Activated CD4-positive, alpha-beta T cell treated with anti-CD3 and anti-CD28 coated beads, Interleukin-2, amount 10 ng/mL, durations not matched to agents 7 days and 5 days (primary cell): ENCODE results near the gene TP73. TPM values are rescaled to one million over a fixed set of nuclear protein-coding genes. Genes with fewer than 3 reads are reported as not detected.

Experiments
- CTCF ChIA-PET: fragments of 350-600 bp; sonication (Branson Sonifier 250); formaldehyde crosslinking; loops from one replicate; lab custom pipeline; 2021; ENCODE audit warnings: antibody characterized with exemption; lab: Charles Lee
- POLR2A ChIA-PET: fragments of 350-600 bp; sonication (Branson Sonifier 250); formaldehyde crosslinking; loops from one replicate; lab custom pipeline; 2021; ENCODE audit warnings: antibody characterized with exemption; lab: Charles Lee
- DNase-seq: peaks from one replicate; pipeline ENCODE4 v3.0.0-alpha.2; 2020
- H3K27ac Mint-ChIP-seq: one replicate; pipeline ENCODE4 v1.8.0; 2021; ENCODE audit warnings: mild to moderate bottlenecking, moderate library complexity, mixed read lengths
- H3K27me3 Mint-ChIP-seq: one replicate; pipeline ENCODE4 v1.8.0; 2021; ENCODE audit warnings: mixed read lengths
- H3K36me3 Mint-ChIP-seq: one replicate; pipeline ENCODE4 v1.8.0; 2021; ENCODE audit warnings: low read depth, mixed read lengths
- H3K4me1 Mint-ChIP-seq: one replicate; pipeline ENCODE4 v1.8.0; 2021; ENCODE audit warnings: mixed read lengths
- H3K4me3 Mint-ChIP-seq: one replicate; pipeline ENCODE4 v1.8.0; 2021; ENCODE audit warnings: mild to moderate bottlenecking, moderate library complexity, mixed read lengths
- H3K9me3 Mint-ChIP-seq: one replicate; pipeline ENCODE4 v1.8.0; 2021; ENCODE audit warnings: mixed read lengths
- total RNA-seq, 2 experiments: library from RNA; stranded (reverse); gene quantifications; one replicate each; pipeline ENCODE4 v1.2.3, GENCODE V29; 2021

TP73 gene
- total RNA-seq, 2 experiments from 2014 or later: 2.0 to 2.5 TPM

GRCh38 chr1:3725366-3725765, 73.0 kb downstream of the TP73 start:
- H3K4me1 Mint-ChIP-seq: peaks cover 3% of the 10 kb centered on the region
- no peaks in the 10 kb centered on the region for H3K27me3 Mint-ChIP-seq
- no peak overlapping the region for H3K4me3 Mint-ChIP-seq
- H3K36me3 Mint-ChIP-seq: no peaks in the 10 kb centered on the region
- H3K27ac Mint-ChIP-seq: no peak overlapping the region
- ChIA-PET POLR2A (no interaction called here), CTCF (interaction anchor here (0.6 to 1.2 kb wide), 2 partner anchors 133 to 227 kb away, joined by 3 read pairs; no protein-coding TSS in a partner anchor)
- no peak for DNase-seq
- H3K9me3 Mint-ChIP-seq: no peaks in the 10 kb centered on the region

DNA sequence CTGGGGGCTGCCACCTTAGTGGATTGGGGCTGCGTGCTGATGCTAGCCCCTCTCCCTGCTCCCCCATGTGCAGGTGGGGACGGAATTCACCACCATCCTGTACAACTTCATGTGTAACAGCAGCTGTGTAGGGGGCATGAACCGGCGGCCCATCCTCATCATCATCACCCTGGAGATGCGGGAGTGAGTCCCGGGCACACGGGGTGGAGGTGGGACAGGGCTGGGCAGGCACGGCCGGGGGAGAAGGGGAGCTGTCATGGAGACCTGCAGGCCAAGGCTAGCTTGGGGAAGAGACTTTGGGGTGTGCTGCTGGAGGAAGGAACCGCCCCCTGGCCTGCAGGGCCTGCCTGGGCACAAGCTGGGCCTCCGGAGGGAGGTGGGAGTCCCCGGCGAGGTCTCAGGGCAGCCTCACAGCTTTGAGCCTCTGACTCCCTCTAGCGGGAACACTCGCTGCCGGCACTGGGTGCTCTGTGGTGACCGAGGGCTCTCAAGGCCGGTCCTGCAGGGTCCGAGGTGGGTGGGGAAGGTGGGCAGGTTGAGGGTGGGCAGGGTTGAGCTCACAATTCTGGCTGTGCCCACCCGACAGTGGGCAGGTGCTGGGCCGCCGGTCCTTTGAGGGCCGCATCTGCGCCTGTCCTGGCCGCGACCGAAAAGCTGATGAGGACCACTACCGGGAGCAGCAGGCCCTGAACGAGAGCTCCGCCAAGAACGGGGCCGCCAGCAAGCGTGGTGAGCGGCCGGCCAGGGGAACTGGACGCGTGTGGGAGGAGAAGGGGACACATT, 74.9 kb downstream of the TP73 start:
- no peaks in the 10 kb centered on the region for H3K9me3 Mint-ChIP-seq
- peak; percentile 17 for DNase-seq
- no peaks in the 10 kb centered on the region for H3K27me3 Mint-ChIP-seq
- H3K4me3 Mint-ChIP-seq: no peak overlapping the region
- ChIA-PET POLR2A (no interaction called here), CTCF (interaction anchor here (0.7 kb wide), 1 partner anchor 566 kb away, joined by 3 read pairs; no protein-coding TSS in a partner anchor)
- H3K36me3 Mint-ChIP-seq: no peaks in the 10 kb centered on the region
- no peaks in the 10 kb centered on the region for H3K4me1 Mint-ChIP-seq
- H3K27ac Mint-ChIP-seq: no peak overlapping the region

DNA sequence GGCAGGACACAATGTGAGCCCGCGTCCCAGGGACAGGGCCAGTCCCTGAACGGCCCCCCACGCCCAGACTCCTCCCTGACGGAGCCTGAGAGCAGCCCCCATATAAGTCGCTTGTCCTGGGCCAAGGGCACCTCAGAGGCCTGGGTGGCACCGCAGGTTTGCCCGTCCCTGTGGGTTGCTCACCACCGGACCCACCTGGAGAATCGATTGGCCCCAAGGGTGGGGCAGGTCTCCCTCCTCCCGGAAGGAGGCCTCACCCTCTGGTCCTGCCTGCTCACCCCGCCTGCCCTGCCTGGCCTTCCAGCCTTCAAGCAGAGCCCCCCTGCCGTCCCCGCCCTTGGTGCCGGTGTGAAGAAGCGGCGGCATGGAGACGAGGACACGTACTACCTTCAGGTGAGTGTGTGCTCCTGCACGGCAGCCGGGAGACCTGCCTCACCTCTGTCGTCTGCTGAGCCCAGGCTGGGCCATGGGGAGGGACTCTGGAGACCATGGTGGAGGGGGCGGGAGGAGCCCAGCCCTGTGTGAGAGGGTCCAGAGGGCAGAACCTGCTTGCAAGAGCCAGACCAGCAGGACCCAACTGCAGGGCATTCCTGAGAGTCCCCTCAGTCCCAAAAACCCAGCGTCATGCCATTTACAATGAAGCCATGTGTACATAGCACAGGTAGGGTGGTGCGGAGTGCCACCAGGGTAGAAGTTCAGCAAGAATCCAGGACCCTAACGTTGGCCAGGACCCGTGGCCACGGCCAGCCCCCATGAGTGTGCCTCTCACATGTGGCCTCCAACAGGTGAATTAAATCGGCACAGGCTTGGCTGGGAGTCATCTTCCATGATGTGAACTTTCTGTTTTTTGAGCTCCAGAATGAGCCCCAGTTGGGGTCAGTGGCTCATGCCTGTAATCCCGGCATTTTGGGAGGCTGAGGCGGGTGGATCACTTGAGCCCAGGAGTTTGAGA, 75.8 kb downstream of the TP73 start:
- POLR2A ChIA-PET: no interaction called here
- H3K27me3 Mint-ChIP-seq: no peaks in the 10 kb centered on the region
- no peaks in the 10 kb centered on the region for H3K4me1 Mint-ChIP-seq
- H3K4me3 Mint-ChIP-seq: no peak overlapping the region
- no peak overlapping the region for H3K27ac Mint-ChIP-seq
- DNase-seq: no peak
- no peaks in the 10 kb centered on the region for H3K36me3 Mint-ChIP-seq
- no peaks in the 10 kb centered on the region for H3K9me3 Mint-ChIP-seq
- CTCF ChIA-PET: no interaction called here

GRCh38 chr1:3729594-3730542, 77.6 kb downstream of the TP73 start:
- no peaks in the 10 kb centered on the region for H3K9me3 Mint-ChIP-seq
- POLR2A ChIA-PET: no interaction called here
- CTCF ChIA-PET: no interaction called here
- no peaks in the 10 kb centered on the region for H3K27me3 Mint-ChIP-seq
- H3K36me3 Mint-ChIP-seq: no peaks in the 10 kb centered on the region
- no peaks in the 10 kb centered on the region for H3K4me1 Mint-ChIP-seq
- no peak overlapping the region for H3K4me3 Mint-ChIP-seq
- H3K27ac Mint-ChIP-seq: no peak overlapping the region
- DNase-seq: no peak

- no peak overlapping the region for H3K4me3 Mint-ChIP-seq
- no peaks in the 10 kb centered on the region for H3K36me3 Mint-ChIP-seq
- no peaks in the 10 kb centered on the region for H3K27me3 Mint-ChIP-seq
- H3K27ac Mint-ChIP-seq: no peak overlapping the region
- POLR2A ChIA-PET: no interaction called here
- CTCF ChIA-PET: no interaction called here
- DNase-seq: no peak
- H3K9me3 Mint-ChIP-seq: no peaks in the 10 kb centered on the region
- peaks cover under 1% of the 10 kb centered on the region for H3K4me1 Mint-ChIP-seq
Observed at GRCh38 chr1:3730543-3731247, 78.4 kb downstream of the TP73 start.

- no peak overlapping the region for H3K4me3 Mint-ChIP-seq
Observed at GRCh38 chr1:3731583-3732433, 79.5 kb downstream of the TP73 start.

DNA sequence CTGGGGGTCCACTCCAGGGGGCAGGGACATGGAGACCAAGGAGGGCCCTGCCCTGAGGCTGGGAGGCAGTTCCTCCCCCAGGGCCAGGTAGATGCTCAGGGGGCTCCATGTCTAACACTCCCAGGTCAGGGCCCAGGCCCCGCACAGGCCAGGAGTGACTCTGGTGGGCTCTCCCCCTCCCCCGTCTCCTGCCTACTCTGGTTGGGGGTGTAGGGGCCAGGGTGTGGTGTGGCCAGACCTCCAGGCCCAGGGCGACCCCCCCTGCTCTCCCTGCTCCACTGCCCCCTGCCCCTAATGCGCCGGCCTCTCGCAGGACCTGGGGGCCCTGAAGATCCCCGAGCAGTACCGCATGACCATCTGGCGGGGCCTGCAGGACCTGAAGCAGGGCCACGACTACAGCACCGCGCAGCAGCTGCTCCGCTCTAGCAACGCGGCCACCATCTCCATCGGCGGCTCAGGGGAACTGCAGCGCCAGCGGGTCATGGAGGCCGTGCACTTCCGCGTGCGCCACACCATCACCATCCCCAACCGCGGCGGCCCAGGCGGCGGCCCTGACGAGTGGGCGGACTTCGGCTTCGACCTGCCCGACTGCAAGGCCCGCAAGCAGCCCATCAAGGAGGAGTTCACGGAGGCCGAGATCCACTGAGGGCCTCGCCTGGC, 80.2 kb downstream of the TP73 start:
- Mint-ChIP-seq H3K9me3 (no peaks in the 10 kb centered on the region), H3K4me1 (peaks cover 6% of the 10 kb centered on the region), H3K27me3 (no peaks in the 10 kb centered on the region), H3K27ac (no peak overlapping the region), H3K36me3 (no peaks in the 10 kb centered on the region), H3K4me3 (no peak overlapping the region)
- ChIA-PET CTCF (interaction anchor here (1.0 kb wide), 1 partner anchor 280 kb away, joined by 3 read pairs; no protein-coding TSS in a partner anchor), POLR2A (no interaction called here)
- DNase-seq: no peak

More at GRCh38 chr1:3731583-3732433, 79.5 kb downstream of the TP73 start:
- ChIA-PET POLR2A (no interaction called here), CTCF (interaction anchor here (1.0 kb wide), 1 partner anchor 279 kb away, joined by 3 read pairs; no protein-coding TSS in a partner anchor)
- DNase-seq: no peak
- H3K36me3 Mint-ChIP-seq: no peaks in the 10 kb centered on the region
- H3K9me3 Mint-ChIP-seq: no peaks in the 10 kb centered on the region
- peaks cover 6% of the 10 kb centered on the region for H3K4me1 Mint-ChIP-seq
- H3K27me3 Mint-ChIP-seq: no peaks in the 10 kb centered on the region
- H3K27ac Mint-ChIP-seq: no peak overlapping the region

DNA sequence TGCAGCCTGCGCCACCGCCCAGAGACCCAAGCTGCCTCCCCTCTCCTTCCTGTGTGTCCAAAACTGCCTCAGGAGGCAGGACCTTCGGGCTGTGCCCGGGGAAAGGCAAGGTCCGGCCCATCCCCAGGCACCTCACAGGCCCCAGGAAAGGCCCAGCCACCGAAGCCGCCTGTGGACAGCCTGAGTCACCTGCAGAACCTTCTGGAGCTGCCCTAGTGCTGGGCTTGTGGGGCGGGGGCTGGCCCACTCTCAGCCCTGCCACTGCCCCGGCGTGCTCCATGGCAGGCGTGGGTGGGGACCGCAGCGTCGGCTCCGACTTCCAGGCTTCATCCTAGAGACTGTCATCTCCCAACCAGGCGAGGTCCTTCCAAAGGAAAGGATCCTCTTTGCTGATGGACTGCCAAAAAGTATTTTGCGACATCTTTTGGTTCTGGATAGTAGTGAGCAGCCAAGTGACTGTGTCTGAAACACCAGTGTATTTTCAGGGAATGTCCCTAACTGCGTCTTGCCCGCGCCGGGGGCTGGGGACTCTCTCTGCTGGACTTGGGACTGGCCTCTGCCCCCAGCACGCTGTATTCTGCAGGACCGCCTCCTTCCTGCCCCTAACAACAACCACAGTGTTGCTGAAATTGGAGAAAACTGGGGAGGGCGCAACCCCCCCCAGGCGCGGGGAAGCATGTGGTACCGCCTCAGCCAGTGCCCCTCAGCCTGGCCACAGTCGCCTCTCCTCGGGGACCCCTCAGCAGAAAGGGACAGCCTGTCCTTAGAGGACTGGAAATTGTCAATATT, 81.0 kb downstream of the TP73 start:
- CTCF ChIA-PET: no interaction called here
- no peak overlapping the region for H3K4me3 Mint-ChIP-seq
- POLR2A ChIA-PET: no interaction called here
- no peaks in the 10 kb centered on the region for H3K36me3 Mint-ChIP-seq
- peaks cover 6% of the 10 kb centered on the region for H3K4me1 Mint-ChIP-seq
- no peak for DNase-seq
- H3K27me3 Mint-ChIP-seq: no peaks in the 10 kb centered on the region
- no peak overlapping the region for H3K27ac Mint-ChIP-seq
- no peaks in the 10 kb centered on the region for H3K9me3 Mint-ChIP-seq

DNA sequence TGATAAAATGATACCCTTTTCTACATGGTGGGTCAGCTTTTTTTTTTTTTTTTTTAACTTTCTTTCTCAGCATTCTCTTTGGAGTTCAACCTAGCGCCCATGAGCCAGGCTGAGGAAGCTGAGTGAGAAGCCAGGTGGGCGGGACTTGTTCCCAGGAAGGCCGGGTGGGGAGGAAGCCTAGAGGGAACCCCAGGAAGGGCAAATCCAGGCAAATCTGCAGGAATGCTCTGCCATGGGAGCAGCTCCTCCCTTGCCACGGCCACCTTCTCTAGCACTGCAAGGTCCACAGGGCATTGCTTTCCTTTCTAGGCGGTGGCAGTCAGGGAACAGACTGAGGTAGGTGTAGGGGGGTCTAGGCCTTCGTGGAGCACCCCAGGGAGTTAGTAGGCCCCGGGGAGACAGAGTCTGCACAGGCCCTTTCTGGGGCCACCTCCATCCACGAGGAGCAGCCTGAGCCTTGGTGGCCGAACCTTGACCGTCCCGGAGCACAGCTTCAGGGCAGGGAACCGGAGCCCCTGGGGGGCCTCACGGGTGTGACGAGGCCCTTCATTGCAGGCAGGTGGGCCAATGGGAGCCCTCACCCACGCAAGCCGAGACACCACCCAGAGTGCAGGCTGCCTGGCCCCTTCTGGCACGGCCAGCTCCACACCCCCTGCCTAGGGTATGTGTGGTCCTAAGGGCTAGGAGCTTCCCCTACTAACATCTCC, 81.7 kb downstream of the TP73 start:
- no peaks in the 10 kb centered on the region for H3K36me3 Mint-ChIP-seq
- DNase-seq: no peak
- H3K27me3 Mint-ChIP-seq: no peaks in the 10 kb centered on the region
- ChIA-PET CTCF (interaction anchor here (1.1 kb wide), 1 partner anchor 845 kb away, joined by 3 read pairs; no protein-coding TSS in a partner anchor), POLR2A (no interaction called here)
- no peak overlapping the region for H3K27ac Mint-ChIP-seq
- H3K4me3 Mint-ChIP-seq: no peak overlapping the region
- no peaks in the 10 kb centered on the region for H3K9me3 Mint-ChIP-seq
- peaks cover 6% of the 10 kb centered on the region for H3K4me1 Mint-ChIP-seq

GRCh38 chr1:3734602-3735001, 82.3 kb downstream of the TP73 start:
- Mint-ChIP-seq H3K4me1 (peaks cover 6% of the 10 kb centered on the region), H3K36me3 (no peaks in the 10 kb centered on the region), H3K27ac (no peak overlapping the region), H3K27me3 (no peaks in the 10 kb centered on the region), H3K4me3 (no peak overlapping the region), H3K9me3 (no peaks in the 10 kb centered on the region)
- no peak for DNase-seq
- POLR2A ChIA-PET: no interaction called here
- CTCF ChIA-PET: interaction anchor here (1.1 kb wide), 1 partner anchor 845 kb away, joined by 3 read pairs; no protein-coding TSS in a partner anchor
